ENCODE data around the gene ADGRA1. TPM values are rescaled to one million over a fixed set of nuclear protein-coding genes. Genes with fewer than 3 reads are reported as not detected.

The ADGRA1 gene
- total and polyA plus RNA-seq, 2 of the 13 experiments (the other 11 are each of a cell fraction or from before 2014, with no cell fraction given): not detected

- WGBS (ENCODE audit: low lambda C conversion rate): 47% methylated on average over 9 of the region's 25 CpGs
- Histone ChIP-seq H3K36me3 (replicated peaks in 1 of 2; ENCODE audit: control insufficient read depth in 1 of 2, insufficient read depth in 2 of 2, low read length in 2 of 2) (no peaks in the 10 kb centered on the region), H2AFZ (ENCODE audit: low read length) (no peak overlapping the region), H3K27me3 (ENCODE audit: control insufficient read depth in 1 of 2, insufficient read depth in 2 of 2, low read length in 2 of 2) (peaks cover 22 to 47% of the 10 kb centered on the region in 2 experiments), H3K79me2 (ENCODE audit: insufficient read depth, low read length) (no peaks in the 10 kb centered on the region), H3K27ac (ENCODE audit: extremely low read length, insufficient read depth, low read length) (no peak overlapping the region), H3K4me3 (replicated peaks in 1 of 3; ENCODE audit: insufficient read depth in 1 of 3, low read depth in 2 of 3, low read length in 3 of 3) (no peak overlapping the region), H3K4me1 (ENCODE audit: insufficient read depth, low read length) (no peaks in the 10 kb centered on the region), H3K4me2 (ENCODE audit: low read depth, low read length) (no peak overlapping the region), H3K9me3 (ENCODE audit: low read length) (no peaks in the 10 kb centered on the region), H4K20me1 (ENCODE audit: insufficient read depth, low read length) (peaks cover 3% of the 10 kb centered on the region; the same call in 1 of the 2 replicates), H3K9ac (ENCODE audit: insufficient read depth, low read depth, low read length) (no peak overlapping the region)
- DNase-seq (ENCODE audit: low spot score) (no peak), FAIRE-seq (no peak), ATAC-seq (no peak)
- TF ChIP-seq MAFF (IDR thresholded peaks at IDR 0.05; ENCODE audit: low read depth, low read length) (peak; percentile 68), ZBTB7B (CRISPR knock-in tag; IDR thresholded peaks at IDR 0.05) (no peak), MAFK (conservative IDR thresholded peaks at IDR 0.05 in 1 of 2, IDR thresholded peaks at IDR 0.05 in 1 of 2; ENCODE audit: low read length in 2 of 2) (peak; percentile 72 to 85)
- intact Hi-C loops (cut with micrococcal nuclease; ENCODE audit: unreplicated experiment): no loop called here
- POLR2A ChIA-PET: no interaction called here
- CTCF ChIA-PET (ENCODE audit: low intra/inter-chr PET ratio, low total read pairs): no interaction called here
- in situ Hi-C loops (cut with HindIII; ENCODE audit: extremely low pct_ligation_motif_present, low pct_unique_long_range_greater_than_20kb): no loop called here
- BruUV-seq (replicated peaks): no TSS peak
These were observed 12.2 kb upstream of the ADGRA1 start for GRCh38 chr10:133075346-133076137.

GRCh38 chr10:133076274-133077038 is 11.3 kb upstream of the ADGRA1 start:
- in situ Hi-C loops (cut with HindIII; ENCODE audit: extremely low pct_ligation_motif_present, low pct_unique_long_range_greater_than_20kb): no loop called here
- TF ChIP-seq ZNF776 (CRISPR knock-in tag; IDR thresholded peaks at IDR 0.05): no peak
- no peak for TF ChIP-seq CREBL2 (CRISPR knock-in tag; IDR thresholded peaks at IDR 0.05; ENCODE audit: borderline replicate concordance)
- TF ChIP-seq NCOA2 (CRISPR knock-in tag; IDR thresholded peaks at IDR 0.05): no peak
- no peak for TF ChIP-seq ZNF317 (CRISPR knock-in tag; IDR thresholded peaks at IDR 0.05)

More at GRCh38 chr10:133076274-133077038, 11.3 kb upstream of the ADGRA1 start:
- Histone ChIP-seq H3K9me3 (ENCODE audit: low read length) (no peaks in the 10 kb centered on the region), H2AFZ (ENCODE audit: low read length) (no peak overlapping the region), H3K36me3 (replicated peaks in 1 of 2; ENCODE audit: control insufficient read depth in 1 of 2, insufficient read depth in 2 of 2, low read length in 2 of 2) (no peaks in the 10 kb centered on the region), H4K20me1 (ENCODE audit: insufficient read depth, low read length) (peaks cover 3% of the 10 kb centered on the region; the same call in 1 of the 2 replicates), H3K27ac (ENCODE audit: extremely low read length, insufficient read depth, low read length) (no peak overlapping the region), H3K79me2 (ENCODE audit: insufficient read depth, low read length) (no peaks in the 10 kb centered on the region), H3K4me3 (replicated peaks in 1 of 3; ENCODE audit: insufficient read depth in 1 of 3, low read depth in 2 of 3, low read length in 3 of 3) (no peak overlapping the region), H3K4me1 (ENCODE audit: insufficient read depth, low read length) (no peaks in the 10 kb centered on the region), H3K27me3 (ENCODE audit: control insufficient read depth in 1 of 2, insufficient read depth in 2 of 2, low read length in 2 of 2) (peaks cover 23 to 53% of the 10 kb centered on the region in 2 experiments), H3K4me2 (ENCODE audit: low read depth, low read length) (no peak overlapping the region), H3K9ac (ENCODE audit: insufficient read depth, low read depth, low read length) (no peak overlapping the region)
- POLR2A ChIA-PET: no interaction called here
- FAIRE-seq (no peak), ATAC-seq (no peak), DNase-seq (ENCODE audit: low spot score) (no peak)
- intact Hi-C loops (cut with micrococcal nuclease; ENCODE audit: unreplicated experiment): no loop called here
- CTCF ChIA-PET (ENCODE audit: low intra/inter-chr PET ratio, low total read pairs): no interaction called here
- no TSS peak for BruUV-seq (replicated peaks)
- 46% methylated on average over 15 of the region's 30 CpGs for WGBS (ENCODE audit: low lambda C conversion rate)

All from HepG2 (cell line).